GM23338 (cell line): ENCODE data around the gene PGF. TPM values are rescaled to one million over a fixed set of nuclear protein-coding genes. Genes with fewer than 3 reads are reported as not detected.

Source experiments
- ATAC-seq: fragments of 200-7000 bp; cut with Tn5 transposase; 3 replicates; pipeline ENCODE4 v1.9.1; 2020
- DNase-seq: peaks from one replicate; pipeline ENCODE4 v3.0.0-alpha.2; 2015; ENCODE audit warnings: low spot score
- H2AFZ ChIP-seq: fragments of 200-600 bp; sonication (generic); 2 replicates; pipeline ENCODE4 v1.8.0; 2016; ENCODE audit warnings: antibody characterized with exemption, mild to moderate bottlenecking, moderate library complexity
- H3F3A ChIP-seq: fragments of 200-600 bp; sonication (generic); replicated peaks from 2 replicates; pipeline ENCODE4 v1.8.0; 2017; ENCODE audit warnings: antibody characterized with exemption, mixed run types, low read depth
- H3K27ac ChIP-seq: fragments of 200-600 bp; sonication (generic); 2 replicates; pipeline ENCODE4 v1.6.1; 2016; ENCODE audit warnings: low read depth
- H3K27me3 ChIP-seq: fragments of 200-600 bp; sonication (generic); 2 replicates; pipeline ENCODE4 v1.8.0; 2016; ENCODE audit warnings: mild to moderate bottlenecking, mixed run types, moderate library complexity; ENCODE audit not compliant: insufficient read depth
- H3K36me3 ChIP-seq: fragments of 200-600 bp; sonication (generic); 2 replicates; pipeline ENCODE4 v1.8.0; 2016; ENCODE audit warnings: mild to moderate bottlenecking; ENCODE audit not compliant: insufficient read depth
- H3K4me1 ChIP-seq: fragments of 200-600 bp; sonication (generic); 2 replicates; pipeline ENCODE4 v1.8.0; 2016; ENCODE audit warnings: mild to moderate bottlenecking, moderate library complexity; ENCODE audit not compliant: insufficient read depth
- H3K4me2 ChIP-seq: fragments of 200-600 bp; sonication (generic); 2 replicates; pipeline ENCODE4 v1.7.1; 2017; ENCODE audit warnings: mixed run types
- H3K4me3 ChIP-seq: fragments of 200-600 bp; sonication (generic); 2 replicates; pipeline ENCODE4 v1.6.1; 2016; ENCODE audit warnings: mixed run types
- H3K79me2 ChIP-seq: fragments of 200-600 bp; sonication (generic); replicated peaks from 2 replicates; pipeline ENCODE4 v1.8.0; 2017; ENCODE audit warnings: mild to moderate bottlenecking; ENCODE audit not compliant: insufficient read depth
- H3K9me2 ChIP-seq: fragments of 200-600 bp; sonication (generic); 2 replicates; pipeline ENCODE4 v1.8.0; 2017; ENCODE audit not compliant: insufficient read depth
- H4K20me1 ChIP-seq: fragments of 200-600 bp; sonication (generic); replicated peaks from 2 replicates; pipeline ENCODE4 v1.8.0; 2017; ENCODE audit warnings: mild to moderate bottlenecking; ENCODE audit not compliant: insufficient read depth
- H3K27ac Mint-ChIP-seq: 2 replicates; pipeline ENCODE4 v1.8.0; 2020; ENCODE audit warnings: inconsistent platforms, mild to moderate bottlenecking, moderate library complexity, mixed read lengths
- H3K27me3 Mint-ChIP-seq: 3 replicates; pipeline ENCODE4 v1.8.0; 2022; ENCODE audit warnings: low read depth, mild to moderate bottlenecking, moderate library complexity, mixed read lengths, inconsistent platforms; ENCODE audit not compliant: insufficient read depth, poor library complexity
- H3K36me3 Mint-ChIP-seq: 3 replicates; pipeline ENCODE4 v1.8.0; 2021; ENCODE audit warnings: low read depth, mild to moderate bottlenecking, inconsistent platforms, moderate library complexity, mixed read lengths
- H3K4me1 Mint-ChIP-seq: 3 replicates; pipeline ENCODE4 v1.8.0; 2020; ENCODE audit warnings: mild to moderate bottlenecking, inconsistent platforms, mixed read lengths
- H3K4me3 Mint-ChIP-seq: 3 replicates; pipeline ENCODE4 v1.8.0; 2021; ENCODE audit warnings: moderate library complexity, mild to moderate bottlenecking, inconsistent platforms, mixed read lengths
- H3K9me3 Mint-ChIP-seq: 3 replicates; pipeline ENCODE4 v1.8.0; 2020; ENCODE audit warnings: moderate library complexity, mild to moderate bottlenecking, inconsistent platforms, mixed read lengths
- CTCF ChIP-seq, 2 experiments: fragments of 200-600 bp in 1 of 2; sonication (generic) in 1 of 2; conservative IDR thresholded peaks; 2 replicates each; pipeline versions ENCODE4 v1.5.1 to v1.6.1; 2016 to 2017; ENCODE audit warnings: antibody characterized with exemption in 2 of 2, low read depth in 2 of 2, mild to moderate bottlenecking in 2 of 2, moderate library complexity in 1 of 2
- EZH2 ChIP-seq: fragments of 200-600 bp; sonication (generic); IDR thresholded peaks from one replicate; pipeline ENCODE4 v1.8.0; 2017; ENCODE audit warnings: antibody characterized with exemption, mild to moderate bottlenecking, low read depth; ENCODE audit not compliant: unreplicated experiment
- JUNB ChIP-seq: IDR thresholded peaks from one replicate; pipeline ENCODE4 v1.6.1; 2016; ENCODE audit warnings: antibody characterized with exemption; ENCODE audit not compliant: unreplicated experiment
- NANOG ChIP-seq: IDR thresholded peaks from 2 replicates; pipeline ENCODE4 v1.6.1; 2016; ENCODE audit warnings: antibody characterized with exemption, borderline replicate concordance
- REST ChIP-seq: IDR thresholded peaks from one replicate; pipeline ENCODE4 v1.6.1; 2018; ENCODE audit warnings: antibody characterized with exemption; ENCODE audit not compliant: unreplicated experiment
- polyA plus RNA-seq: library from polyadenylated mRNA; unstranded; fragments of >200 nt; fragmentation: Nextera tagmentation; extraction: Ambion mirVana; gene quantifications from 2 replicates; pipeline ENCODE4 v1.2.1, GENCODE V29; 2016
- total RNA-seq: library from RNA; depleted of rRNA; stranded (reverse); fragments of >200 nt; shearing (Covaris generic); gene quantifications from 2 replicates; pipeline ENCODE4 v1.2.3, GENCODE V29; 2014
- TF ChIP-seq, protein P1 (sequence below): fragments of 250-450 bp; sonication (Bioruptor Pico); IDR thresholded peaks from 2 replicates; pipeline ENCODE4 v1.5.0; 2020; ENCODE audit warnings: mild to moderate bottlenecking, moderate library complexity

Gene PGF
- total and polyA plus RNA-seq, 2 experiments from 2014 or later: 2.9 to 6.3 TPM

DNA sequence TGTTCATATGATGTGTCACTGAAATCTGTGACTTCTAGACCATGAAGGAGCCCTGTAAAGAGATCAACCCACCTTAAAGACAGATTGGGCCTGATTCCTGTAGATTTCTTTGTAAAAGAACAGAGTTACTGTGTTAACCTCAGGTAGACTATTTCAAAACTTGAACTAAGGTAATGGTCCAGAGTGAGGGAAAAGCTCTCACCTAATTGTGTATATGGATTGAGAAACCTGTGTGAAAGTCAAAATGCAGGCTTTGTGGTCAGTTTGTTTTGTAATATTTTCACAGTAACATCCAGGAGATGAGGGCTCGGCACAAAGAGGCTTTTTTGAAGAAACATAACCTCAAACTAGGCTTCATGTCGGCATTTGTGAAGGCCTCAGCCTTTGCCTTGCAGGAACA is 57.3 kb downstream of the PGF start:
- H3K27me3 Mint-ChIP-seq: no peaks in the 10 kb centered on the region
- H3K4me3 ChIP-seq: no peak overlapping the region

More for the DNA sequence above, 57.3 kb downstream of the PGF start:
- ATAC-seq (no peak), DNase-seq (no peak)
- H2AFZ ChIP-seq: no peak overlapping the region
- H3K27me3 ChIP-seq: no peaks in the 10 kb centered on the region
- no peak overlapping the region for H3K4me2 ChIP-seq
- peaks cover 87% of the 10 kb centered on the region for H3K36me3 ChIP-seq
- TF ChIP-seq, protein P1, sequence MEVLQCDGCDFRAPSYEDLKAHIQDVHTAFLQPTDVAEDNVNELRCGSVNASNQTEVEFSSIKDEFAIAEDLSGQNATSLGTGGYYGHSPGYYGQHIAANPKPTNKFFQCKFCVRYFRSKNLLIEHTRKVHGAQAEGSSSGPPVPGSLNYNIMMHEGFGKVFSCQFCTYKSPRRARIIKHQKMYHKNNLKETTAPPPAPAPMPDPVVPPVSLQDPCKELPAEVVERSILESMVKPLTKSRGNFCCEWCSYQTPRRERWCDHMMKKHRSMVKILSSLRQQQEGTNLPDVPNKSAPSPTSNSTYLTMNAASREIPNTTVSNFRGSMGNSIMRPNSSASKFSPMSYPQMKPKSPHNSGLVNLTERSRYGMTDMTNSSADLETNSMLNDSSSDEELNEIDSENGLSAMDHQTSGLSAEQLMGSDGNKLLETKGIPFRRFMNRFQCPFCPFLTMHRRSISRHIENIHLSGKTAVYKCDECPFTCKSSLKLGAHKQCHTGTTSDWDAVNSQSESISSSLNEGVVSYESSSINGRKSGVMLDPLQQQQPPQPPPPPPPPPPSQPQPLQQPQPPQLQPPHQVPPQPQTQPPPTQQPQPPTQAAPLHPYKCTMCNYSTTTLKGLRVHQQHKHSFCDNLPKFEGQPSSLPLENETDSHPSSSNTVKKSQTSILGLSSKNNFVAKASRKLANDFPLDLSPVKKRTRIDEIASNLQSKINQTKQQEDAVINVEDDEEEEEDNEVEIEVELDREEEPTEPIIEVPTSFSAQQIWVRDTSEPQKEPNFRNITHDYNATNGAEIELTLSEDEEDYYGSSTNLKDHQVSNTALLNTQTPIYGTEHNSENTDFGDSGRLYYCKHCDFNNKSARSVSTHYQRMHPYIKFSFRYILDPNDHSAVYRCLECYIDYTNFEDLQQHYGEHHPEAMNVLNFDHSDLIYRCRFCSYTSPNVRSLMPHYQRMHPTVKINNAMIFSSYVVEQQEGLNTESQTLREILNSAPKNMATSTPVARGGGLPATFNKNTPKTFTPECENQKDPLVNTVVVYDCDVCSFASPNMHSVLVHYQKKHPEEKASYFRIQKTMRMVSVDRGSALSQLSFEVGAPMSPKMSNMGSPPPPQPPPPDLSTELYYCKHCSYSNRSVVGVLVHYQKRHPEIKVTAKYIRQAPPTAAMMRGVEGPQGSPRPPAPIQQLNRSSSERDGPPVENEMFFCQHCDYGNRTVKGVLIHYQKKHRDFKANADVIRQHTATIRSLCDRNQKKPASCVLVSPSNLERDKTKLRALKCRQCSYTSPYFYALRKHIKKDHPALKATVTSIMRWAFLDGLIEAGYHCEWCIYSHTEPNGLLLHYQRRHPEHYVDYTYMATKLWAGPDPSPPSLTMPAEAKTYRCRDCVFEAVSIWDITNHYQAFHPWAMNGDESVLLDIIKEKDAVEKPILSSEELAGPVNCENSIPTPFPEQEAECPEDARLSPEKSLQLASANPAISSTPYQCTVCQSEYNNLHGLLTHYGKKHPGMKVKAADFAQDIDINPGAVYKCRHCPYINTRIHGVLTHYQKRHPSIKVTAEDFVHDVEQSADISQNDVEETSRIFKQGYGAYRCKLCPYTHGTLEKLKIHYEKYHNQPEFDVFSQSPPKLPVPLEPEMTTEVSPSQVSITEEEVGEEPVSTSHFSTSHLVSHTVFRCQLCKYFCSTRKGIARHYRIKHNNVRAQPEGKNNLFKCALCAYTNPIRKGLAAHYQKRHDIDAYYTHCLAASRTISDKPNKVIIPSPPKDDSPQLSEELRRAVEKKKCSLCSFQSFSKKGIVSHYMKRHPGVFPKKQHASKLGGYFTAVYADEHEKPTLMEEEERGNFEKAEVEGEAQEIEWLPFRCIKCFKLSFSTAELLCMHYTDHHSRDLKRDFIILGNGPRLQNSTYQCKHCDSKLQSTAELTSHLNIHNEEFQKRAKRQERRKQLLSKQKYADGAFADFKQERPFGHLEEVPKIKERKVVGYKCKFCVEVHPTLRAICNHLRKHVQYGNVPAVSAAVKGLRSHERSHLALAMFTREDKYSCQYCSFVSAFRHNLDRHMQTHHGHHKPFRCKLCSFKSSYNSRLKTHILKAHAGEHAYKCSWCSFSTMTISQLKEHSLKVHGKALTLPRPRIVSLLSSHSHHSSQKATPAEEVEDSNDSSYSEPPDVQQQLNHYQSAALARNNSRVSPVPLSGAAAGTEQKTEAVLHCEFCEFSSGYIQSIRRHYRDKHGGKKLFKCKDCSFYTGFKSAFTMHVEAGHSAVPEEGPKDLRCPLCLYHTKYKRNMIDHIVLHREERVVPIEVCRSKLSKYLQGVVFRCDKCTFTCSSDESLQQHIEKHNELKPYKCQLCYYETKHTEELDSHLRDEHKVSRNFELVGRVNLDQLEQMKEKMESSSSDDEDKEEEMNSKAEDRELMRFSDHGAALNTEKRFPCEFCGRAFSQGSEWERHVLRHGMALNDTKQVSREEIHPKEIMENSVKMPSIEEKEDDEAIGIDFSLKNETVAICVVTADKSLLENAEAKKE (CRISPR knock-in tag): no peak
- TF ChIP-seq NANOG (no peak), EZH2 (no peak), JUNB (no peak), CTCF (conservative IDR thresholded peaks at IDR 0.05; ENCODE audit: low read depth in 2 of 2) (no peak), REST (no peak)
- no peaks in the 10 kb centered on the region for H3K9me2 ChIP-seq
- peaks cover 97% of the 10 kb centered on the region for H3K36me3 Mint-ChIP-seq
- 0 out of 2 replicates have a peak, but pooled peaks cover 8% of the 10 kb centered on the region for H3F3A ChIP-seq
- H3K9me3 Mint-ChIP-seq: no peaks in the 10 kb centered on the region
- H3K79me2 ChIP-seq: no peaks in the 10 kb centered on the region
- H3K27ac ChIP-seq: no peak overlapping the region
- no peaks in the 10 kb centered on the region for H3K4me1 ChIP-seq
- H3K4me1 Mint-ChIP-seq: peaks cover 6% of the 10 kb centered on the region
- no peak overlapping the region for H3K4me3 Mint-ChIP-seq
- peaks cover 48% of the 10 kb centered on the region for H4K20me1 ChIP-seq
- no peak overlapping the region for H3K27ac Mint-ChIP-seq
